Neural cell (in vitro differentiated cells): Measurements from ENCODE around the gene TRPM7. TPM values are rescaled to one million over a fixed set of nuclear protein-coding genes. Genes with fewer than 3 reads are reported as not detected.

Source experiments
- H2AFZ ChIP-seq: fragments of 200-600, 300-800 bp; sonication (generic), shearing (Covaris generic); 2 replicates; pipeline ENCODE4 v1.6.0; 2014; ENCODE audit warnings: low read depth, mild to moderate bottlenecking, antibody characterized with exemption, low read length, moderate library complexity
- H3F3A ChIP-seq: fragments of 200-600 bp; shearing (Covaris generic); 2 replicates; pipeline ENCODE4 v1.6.1; 2016; ENCODE audit warnings: mild to moderate bottlenecking, moderate library complexity, mixed read lengths, antibody characterized with exemption, low read length; ENCODE audit not compliant: insufficient read depth, poor library complexity, severe bottlenecking
- H3K27ac ChIP-seq: fragments of 200-600, 300-800 bp; sonication (generic), shearing (Covaris generic); 2 replicates; pipeline ENCODE4 v1.5.1; 2014; ENCODE audit warnings: mild to moderate bottlenecking, low read length, moderate library complexity
- H3K27me3 ChIP-seq: fragments of 300-800, 200-600 bp; sonication (generic), shearing (Covaris generic); 2 replicates; pipeline ENCODE4 v1.6.0; 2014; ENCODE audit warnings: mild to moderate bottlenecking, low read depth, low read length, moderate library complexity; ENCODE audit not compliant: insufficient read depth
- H3K36me3 ChIP-seq: fragments of 300-800, 200-600 bp; sonication (generic), shearing (Covaris generic); 2 replicates; pipeline ENCODE4 v1.5.1; 2014; ENCODE audit warnings: mild to moderate bottlenecking, antibody characterized with exemption, low read length, moderate library complexity; ENCODE audit not compliant: insufficient read depth
- H3K4me2 ChIP-seq: fragments of 300-800, 200-600 bp; sonication (generic), shearing (Covaris generic); 2 replicates; pipeline ENCODE4 v1.6.0; 2014; ENCODE audit warnings: mild to moderate bottlenecking, low read length
- H3K4me3 ChIP-seq: fragments of 300-800, 200-600 bp; sonication (generic), shearing (Covaris generic); 2 replicates; pipeline ENCODE4 v1.5.1; 2014; ENCODE audit warnings: mild to moderate bottlenecking, low read length, moderate library complexity
- H3K79me2 ChIP-seq: fragments of 200-600 bp; shearing (Covaris generic); replicated peaks from 2 replicates; pipeline ENCODE4 v1.6.0; 2014; ENCODE audit warnings: mild to moderate bottlenecking, low read length, moderate library complexity; ENCODE audit not compliant: insufficient read depth
- H3K9ac ChIP-seq: fragments of 300-800, 200-600 bp; sonication (generic), shearing (Covaris generic); 2 replicates; pipeline ENCODE4 v1.6.1; 2016; ENCODE audit warnings: mild to moderate bottlenecking, low read length, mixed read lengths
- H3K9me2 ChIP-seq: fragments of 200-600 bp; shearing (Covaris generic); 2 replicates; pipeline ENCODE4 v1.6.1; 2016; ENCODE audit warnings: mild to moderate bottlenecking, low read length, mixed read lengths; ENCODE audit not compliant: insufficient read depth
- H3K9me3 ChIP-seq: fragments of 200-600, 300-800 bp; sonication (generic), shearing (Covaris generic); 2 replicates; pipeline ENCODE4 v1.6.1; 2016; ENCODE audit warnings: mild to moderate bottlenecking, mixed run types, low read length, moderate library complexity, mixed read lengths
- H4K20me1 ChIP-seq: fragments of 200-600 bp; shearing (Covaris generic); 2 replicates; pipeline ENCODE4 v1.6.1; 2016; ENCODE audit warnings: mild to moderate bottlenecking, mixed run types; ENCODE audit not compliant: insufficient read depth
- CTCF ChIP-seq: fragments of 450-650 bp; IDR thresholded peaks from 2 replicates; pipeline ENCODE4 v1.5.1; 2014; ENCODE audit warnings: antibody characterized with exemption, mild to moderate bottlenecking, moderate library complexity; ENCODE audit not compliant: poor library complexity, severe bottlenecking
- EP300 ChIP-seq: fragments of 450-650 bp; conservative IDR thresholded peaks from 2 replicates; pipeline ENCODE4 v1.6.1; 2014; ENCODE audit warnings: antibody characterized with exemption, mild to moderate bottlenecking, moderate library complexity; ENCODE audit not compliant: poor library complexity, severe bottlenecking
- MXI1 ChIP-seq: fragments of 450-650 bp; conservative IDR thresholded peaks from 2 replicates; pipeline ENCODE4 v1.6.1; 2014; ENCODE audit warnings: antibody characterized with exemption, mild to moderate bottlenecking; ENCODE audit not compliant: poor library complexity, severe bottlenecking
- POLR2AphosphoS5 ChIP-seq: IDR thresholded peaks from 2 replicates; pipeline ENCODE4 v1.6.1; 2012
- RAD21 ChIP-seq: fragments of 450-650 bp; conservative IDR thresholded peaks from 2 replicates; pipeline ENCODE4 v1.6.1; 2014; ENCODE audit warnings: antibody characterized with exemption, mild to moderate bottlenecking, moderate library complexity
- REST ChIP-seq: IDR thresholded peaks from 2 replicates; pipeline ENCODE4 v1.6.1; 2012; ENCODE audit warnings: borderline replicate concordance
- SMC3 ChIP-seq: fragments of 450-650 bp; conservative IDR thresholded peaks from 2 replicates; pipeline ENCODE4 v1.6.1; 2014; ENCODE audit warnings: antibody characterized with exemption, mild to moderate bottlenecking, moderate library complexity; ENCODE audit not compliant: poor library complexity
- TAF1 ChIP-seq: IDR thresholded peaks from 2 replicates; pipeline ENCODE4 v1.6.1; 2012; ENCODE audit warnings: low read depth
- polyA plus RNA-seq: library from polyadenylated mRNA; depleted of rRNA; stranded (reverse); fragments of >200 nt; gene quantifications from 2 replicates; pipeline ENCODE4 v1.2.3, GENCODE V29; 2014
- small RNA-seq, 3 experiments: library from RNA; depleted of rRNA; stranded (forward); fragments of <200 nt; gene quantifications; one replicate each; pipeline ENCODE3, GENCODE V24; 2012

The TRPM7 gene
- polyA plus RNA-seq, 1 donor from 2014 or later: 30.7 TPM

DNA sequence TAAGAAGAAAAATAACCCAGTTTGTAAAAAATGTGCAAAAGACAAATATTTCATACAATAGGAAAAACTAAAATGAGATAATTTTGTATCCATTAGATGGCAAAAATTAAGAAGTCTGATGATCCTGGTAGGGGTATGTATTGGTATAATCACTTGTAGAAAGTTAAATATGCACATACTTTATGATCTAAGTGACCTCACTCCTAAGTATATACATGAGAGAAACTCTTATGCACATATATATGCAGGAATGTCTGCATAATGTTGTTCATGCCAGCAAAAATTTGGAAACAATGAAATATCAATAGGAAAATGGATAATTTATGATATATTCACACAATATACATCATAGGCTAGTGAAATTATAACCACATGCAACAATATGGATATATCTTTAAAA is 173.6 kb downstream of the TRPM7 start:
- no peaks in the 10 kb centered on the region for H3K27me3 ChIP-seq
- no peaks in the 10 kb centered on the region for H4K20me1 ChIP-seq
- no peaks in the 10 kb centered on the region for H3F3A ChIP-seq
- no peaks in the 10 kb centered on the region for H3K9me3 ChIP-seq
- H3K4me3 ChIP-seq: no peak overlapping the region
- no peaks in the 10 kb centered on the region for H3K79me2 ChIP-seq
- H3K9me2 ChIP-seq: no peaks in the 10 kb centered on the region
- H3K27ac ChIP-seq: no peak overlapping the region
- peaks cover 4% of the 10 kb centered on the region for H3K36me3 ChIP-seq
- H3K4me2 ChIP-seq: no peak overlapping the region
- no peak overlapping the region for H2AFZ ChIP-seq
- TF ChIP-seq SMC3: no peak
- no peak for TF ChIP-seq MXI1
- TF ChIP-seq REST: no peak
- no peak for TF ChIP-seq POLR2AphosphoS5
- TF ChIP-seq CTCF: no peak
- TF ChIP-seq EP300: no peak
- TF ChIP-seq RAD21: no peak
- TF ChIP-seq TAF1: no peak
- no peak overlapping the region for H3K9ac ChIP-seq

Small RNAs within 50 kb of the gene (small RNA-seq; reads per million reads assigned to genes)
- gene RN7SL354P: 0 reads per million in 3 experiments

Other genes starting within 250 kb of the TRPM7 start
- gene USP50, start 140.1 kb downstream of the TRPM7 start, polyA plus RNA-seq: 1.4 TPM in 1 of 2 replicates, not detected in the other
- 29.9 and 34.0 TPM in 2 replicates for gene SPPL2A, start 78.9 kb upstream of the TRPM7 start, polyA plus RNA-seq
- 8.6 and 10.8 TPM in 2 replicates for gene AP4E1, start 221.9 kb upstream of the TRPM7 start, polyA plus RNA-seq